GM21619 (cell line): ENCODE results near the gene QARS1.

Experiments used
- ATAC-seq: cut with Tn5 transposase; IDR thresholded peaks from one replicate; pipeline ENCODE4 v1.9.1; 2021; ENCODE audit not compliant: unreplicated experiment

Gene QARS1

DNA sequence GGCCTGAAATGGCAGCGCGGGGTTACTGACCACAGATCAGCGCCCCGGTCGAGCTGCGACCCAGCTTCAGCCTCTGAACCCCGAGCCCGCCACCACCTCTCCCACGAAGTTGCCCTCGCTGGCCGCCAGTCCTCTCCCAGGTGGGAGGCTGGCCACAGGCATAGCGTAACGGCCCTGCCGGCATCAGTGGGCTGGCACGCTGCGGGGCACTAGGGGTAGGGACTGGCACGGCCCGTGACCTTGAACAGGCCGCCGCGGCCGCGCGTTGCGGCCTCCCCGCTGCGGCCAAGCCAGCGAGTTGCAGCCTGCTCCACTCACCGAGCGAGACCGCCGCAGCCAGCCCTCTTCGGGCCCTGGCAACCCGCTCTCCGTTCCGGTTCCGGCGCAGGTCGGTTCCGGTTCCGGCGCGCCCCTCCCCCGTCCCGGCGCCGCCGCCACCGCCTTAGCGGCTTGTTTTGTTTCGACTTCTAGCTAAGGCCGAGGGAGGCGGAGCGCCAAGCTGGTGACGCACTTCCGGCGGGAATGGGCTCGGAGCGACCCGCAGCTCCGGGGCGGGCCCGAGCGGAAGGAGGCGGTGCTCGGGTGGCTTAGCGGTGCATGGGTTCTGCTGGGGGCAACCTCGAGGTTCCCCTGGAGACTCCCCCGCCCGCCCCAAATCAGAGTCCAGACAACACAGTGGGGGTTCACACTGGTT is 16.0 kb upstream of the QARS1 start, which contains the start of gene USP19:
Gene USP19 (minus strand): TSS at position 386 of the 694 bp plus-strand sequence. CDS start 1,678 bp downstream, outside the sequence.
- peak; percentile 87 for ATAC-seq

DNA sequence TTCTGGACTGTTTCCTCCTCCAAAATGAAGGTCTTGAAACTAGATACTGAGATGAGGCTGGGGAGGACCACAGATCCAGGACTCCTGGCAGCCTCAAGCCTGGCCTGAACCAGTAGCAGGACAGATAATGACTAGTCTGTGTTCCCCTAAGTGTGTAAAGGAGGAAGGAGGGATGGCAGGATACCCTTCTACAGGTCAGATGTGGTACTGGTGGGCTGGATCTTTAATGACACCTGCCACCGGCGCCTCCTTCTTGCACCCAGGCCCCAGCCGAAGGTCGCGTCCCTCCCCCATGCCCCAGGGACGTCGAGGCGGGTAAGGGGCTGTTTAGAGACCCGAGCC is 15.5 kb upstream of the QARS1 start:
- ATAC-seq, result no peak

DNA sequence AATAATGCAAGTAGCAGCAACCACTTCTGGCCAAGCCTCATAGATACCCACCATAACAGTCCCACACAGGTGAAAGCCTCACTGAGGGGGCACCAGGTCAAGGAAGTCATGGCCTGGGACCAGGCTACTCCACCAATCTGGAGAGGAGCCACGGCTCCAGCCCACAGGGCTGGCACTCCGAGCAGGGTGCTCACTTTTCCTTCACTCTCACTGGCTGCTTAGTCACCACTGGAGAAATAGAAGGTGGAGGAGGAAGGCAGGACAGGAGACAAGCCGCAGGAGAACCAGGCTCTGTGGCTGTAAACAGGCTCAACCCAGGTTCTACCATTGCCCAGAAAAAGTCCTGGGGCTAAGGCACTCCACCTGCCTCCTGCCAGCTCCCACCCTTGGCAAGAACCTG is 14.9 kb upstream of the QARS1 start:
- no peak for ATAC-seq

DNA sequence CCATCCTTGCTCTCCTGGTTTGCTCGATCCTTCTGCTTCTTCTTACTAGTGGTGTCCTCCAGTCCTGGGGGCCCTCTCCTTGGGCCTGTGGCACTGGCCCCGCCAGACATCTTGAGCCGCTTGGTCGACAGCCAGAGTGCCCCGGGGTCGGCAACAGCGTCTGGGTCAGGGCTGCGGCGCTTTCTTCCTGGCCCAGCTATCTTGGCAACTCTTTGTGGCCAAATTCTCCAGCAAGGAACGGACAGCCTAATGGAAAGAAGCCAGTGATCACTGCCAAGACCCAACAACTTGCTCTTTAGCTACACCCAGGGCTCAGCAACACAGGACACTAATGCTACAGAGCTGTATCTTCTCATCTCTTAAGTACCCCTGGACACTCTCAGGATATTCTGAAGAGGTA is 14.5 kb upstream of the QARS1 start:
- no peak for ATAC-seq

DNA sequence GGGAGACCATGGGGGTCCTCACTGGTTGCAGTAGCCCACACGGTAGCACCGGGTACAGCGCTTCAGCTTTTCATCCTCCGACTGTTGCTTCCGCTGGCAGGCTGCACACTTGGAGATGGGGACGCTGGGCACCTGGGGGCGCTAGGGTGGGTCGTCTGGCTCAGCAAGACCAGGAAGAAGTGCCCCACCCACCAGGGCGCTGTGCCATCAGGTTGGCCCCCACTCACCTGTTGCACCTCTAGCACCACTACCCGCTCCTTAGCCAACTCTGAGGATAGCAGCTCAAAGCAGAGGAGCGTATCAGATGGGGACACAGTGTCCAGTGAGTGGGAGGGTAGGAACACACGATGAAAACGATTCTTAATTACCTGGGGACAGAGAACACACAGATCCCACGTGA is 7.7 kb upstream of the QARS1 start:
- no peak for ATAC-seq

DNA sequence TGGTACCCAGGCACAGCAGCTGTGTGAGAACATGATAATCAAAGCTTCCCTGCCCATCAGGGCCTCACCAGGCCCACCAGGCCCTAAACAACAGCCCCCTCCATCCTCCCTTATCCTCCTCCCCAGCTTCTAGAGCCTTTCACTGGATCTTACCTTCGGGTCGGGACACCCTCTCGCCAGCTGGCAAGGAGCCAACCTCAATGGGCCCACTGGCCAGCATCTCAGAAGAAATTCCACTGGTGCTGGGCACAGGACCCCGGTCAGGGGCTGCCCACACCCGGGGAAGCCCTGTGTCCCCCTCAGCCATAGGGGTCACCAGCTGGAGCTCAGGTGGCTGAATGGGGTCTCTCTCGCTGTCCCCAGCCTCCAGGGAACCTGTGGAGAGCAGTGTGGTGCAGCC is 6.8 kb upstream of the QARS1 start:
- no peak for ATAC-seq

DNA sequence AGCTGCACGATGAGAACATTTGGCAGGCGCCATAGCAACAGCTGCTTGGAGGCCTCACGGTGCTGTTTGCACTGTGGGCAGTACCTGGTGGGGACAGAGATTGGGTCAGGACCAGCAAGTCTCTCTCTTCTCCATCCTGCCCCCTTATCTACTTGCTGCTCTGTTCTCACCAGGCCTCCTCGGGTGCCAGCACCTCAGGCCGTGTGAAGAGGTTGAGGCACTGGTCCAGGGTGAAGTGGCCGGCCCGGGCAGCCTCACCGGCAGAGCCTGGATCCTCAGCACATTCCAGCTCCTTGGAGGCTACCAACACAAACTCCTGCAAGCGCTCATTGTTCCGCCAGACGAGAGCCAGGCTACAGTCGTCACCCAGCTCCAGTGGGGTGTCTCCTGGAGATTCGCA is 6.2 kb upstream of the QARS1 start:
- no peak for ATAC-seq

DNA sequence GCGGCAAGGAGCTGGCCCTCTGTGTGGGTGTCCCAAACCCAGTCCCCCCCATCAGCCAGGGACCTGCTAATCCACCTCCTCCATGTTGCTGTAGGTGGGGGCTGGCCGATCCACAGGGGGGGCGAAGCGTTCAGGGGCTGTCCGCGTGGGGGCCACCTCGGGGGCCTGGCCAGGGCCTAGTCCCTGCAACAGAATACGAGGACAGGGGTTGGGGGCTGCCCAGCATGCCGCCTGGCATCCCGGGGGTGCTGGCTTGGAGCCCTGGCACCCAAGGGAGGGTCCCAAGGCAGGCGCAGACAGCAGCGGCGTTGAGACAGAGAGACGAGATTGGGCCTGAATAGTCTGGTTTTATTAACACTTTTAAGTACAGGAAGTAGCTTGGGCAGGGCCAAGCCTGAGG is 3.8 kb upstream of the QARS1 start:
- ATAC-seq, result no peak

DNA sequence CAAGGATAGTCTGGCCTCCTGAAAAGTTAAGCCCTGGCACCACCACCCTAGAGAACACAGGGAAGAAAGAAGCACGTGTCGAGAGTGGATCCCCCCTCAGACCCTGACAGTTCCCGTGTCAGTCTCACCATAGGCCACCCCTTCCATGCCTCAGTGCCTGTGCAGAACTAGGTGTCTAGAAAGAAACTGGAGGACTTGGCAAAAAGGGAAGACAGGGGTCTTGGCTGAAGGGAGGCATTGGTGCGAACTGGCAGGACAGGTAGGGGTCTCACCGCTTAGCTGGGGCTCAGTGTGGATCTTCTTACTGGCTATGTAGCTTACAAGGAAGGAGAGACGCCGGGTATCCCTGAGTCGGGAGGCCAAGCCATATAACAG is 518 bp downstream of the QARS1 start:
- ATAC-seq, result no peak

DNA sequence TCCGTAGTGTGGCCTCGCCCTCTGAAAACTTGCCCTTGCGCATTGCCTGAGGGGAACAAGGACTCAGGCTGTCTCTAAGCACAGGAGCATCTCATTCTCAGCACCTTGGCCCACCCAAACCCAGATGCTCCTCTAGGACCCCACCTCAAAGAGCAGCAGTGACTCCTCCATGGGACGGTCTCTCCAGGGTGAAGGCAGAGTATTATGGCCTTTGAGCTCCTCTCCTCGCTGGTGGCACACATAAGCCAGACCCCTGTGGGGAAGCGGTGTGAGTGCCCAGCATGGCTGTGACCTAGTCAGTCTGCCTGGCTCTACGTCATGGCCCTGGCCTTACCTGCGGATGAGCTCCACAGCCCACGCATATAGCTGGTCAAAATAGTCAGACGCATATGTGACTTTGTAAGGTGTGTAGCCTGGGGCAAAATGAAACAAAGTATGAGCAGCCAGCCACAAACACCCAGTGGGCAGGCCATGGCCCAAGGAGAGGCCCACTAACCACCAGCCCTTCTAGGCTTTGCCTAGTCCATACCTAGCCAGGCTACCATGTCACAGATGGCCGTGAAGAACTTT is 4.4 kb downstream of the QARS1 start:
- no peak for ATAC-seq

DNA sequence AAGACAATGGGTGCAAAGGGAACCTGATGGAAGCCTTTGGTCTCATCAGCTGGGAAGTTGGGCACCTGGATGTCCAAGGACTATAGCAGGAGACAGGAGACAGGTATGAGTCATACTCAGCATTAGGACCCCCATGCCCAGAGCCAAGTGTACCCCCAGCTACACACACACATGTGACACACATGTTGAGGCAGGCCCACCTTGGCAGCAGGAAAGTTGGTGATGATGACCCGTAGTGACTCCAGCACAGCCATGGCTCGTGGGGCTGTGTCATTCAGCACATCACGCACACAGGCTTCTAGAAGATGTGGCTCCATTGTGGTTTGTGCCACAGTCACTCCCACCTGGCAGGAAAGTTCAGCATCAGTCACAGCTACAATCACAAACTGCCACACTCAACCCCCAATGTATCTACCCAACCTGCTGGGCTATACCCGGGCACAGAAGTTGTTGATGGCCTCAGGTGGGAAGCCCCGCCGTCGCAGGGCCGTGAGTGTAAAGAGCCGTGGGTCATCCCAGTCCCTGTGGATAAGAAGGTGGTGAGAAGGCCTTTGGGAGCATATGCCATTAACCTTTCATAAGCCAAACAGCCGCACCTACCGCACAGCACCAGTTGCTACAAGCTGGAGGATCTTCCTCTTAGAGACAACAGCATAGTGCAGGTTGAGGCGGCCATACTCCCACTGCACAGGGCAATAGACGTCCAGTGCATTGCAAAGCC is 5.5 kb downstream of the QARS1 start:
- ATAC-seq, result no peak

DNA sequence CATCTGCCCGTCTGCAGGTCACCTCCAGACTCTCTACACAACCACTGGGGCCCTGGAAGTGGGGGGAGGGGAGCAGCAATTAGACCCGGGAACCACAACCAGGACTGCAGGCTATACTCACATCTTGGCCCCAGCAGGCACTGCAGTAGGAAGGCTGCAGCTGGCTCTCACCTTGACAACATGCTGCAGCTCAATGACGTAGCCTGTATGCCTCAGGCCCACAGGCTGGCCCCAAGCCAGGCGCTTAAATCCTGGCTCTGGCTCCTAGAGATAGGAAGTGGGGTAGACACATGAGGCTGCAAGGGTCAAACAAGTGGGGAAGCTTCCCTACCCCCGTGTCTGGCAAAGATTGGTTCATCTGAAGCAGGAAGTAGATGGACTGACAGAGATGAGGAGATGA is 6.1 kb downstream of the QARS1 start:
- no peak for ATAC-seq

DNA sequence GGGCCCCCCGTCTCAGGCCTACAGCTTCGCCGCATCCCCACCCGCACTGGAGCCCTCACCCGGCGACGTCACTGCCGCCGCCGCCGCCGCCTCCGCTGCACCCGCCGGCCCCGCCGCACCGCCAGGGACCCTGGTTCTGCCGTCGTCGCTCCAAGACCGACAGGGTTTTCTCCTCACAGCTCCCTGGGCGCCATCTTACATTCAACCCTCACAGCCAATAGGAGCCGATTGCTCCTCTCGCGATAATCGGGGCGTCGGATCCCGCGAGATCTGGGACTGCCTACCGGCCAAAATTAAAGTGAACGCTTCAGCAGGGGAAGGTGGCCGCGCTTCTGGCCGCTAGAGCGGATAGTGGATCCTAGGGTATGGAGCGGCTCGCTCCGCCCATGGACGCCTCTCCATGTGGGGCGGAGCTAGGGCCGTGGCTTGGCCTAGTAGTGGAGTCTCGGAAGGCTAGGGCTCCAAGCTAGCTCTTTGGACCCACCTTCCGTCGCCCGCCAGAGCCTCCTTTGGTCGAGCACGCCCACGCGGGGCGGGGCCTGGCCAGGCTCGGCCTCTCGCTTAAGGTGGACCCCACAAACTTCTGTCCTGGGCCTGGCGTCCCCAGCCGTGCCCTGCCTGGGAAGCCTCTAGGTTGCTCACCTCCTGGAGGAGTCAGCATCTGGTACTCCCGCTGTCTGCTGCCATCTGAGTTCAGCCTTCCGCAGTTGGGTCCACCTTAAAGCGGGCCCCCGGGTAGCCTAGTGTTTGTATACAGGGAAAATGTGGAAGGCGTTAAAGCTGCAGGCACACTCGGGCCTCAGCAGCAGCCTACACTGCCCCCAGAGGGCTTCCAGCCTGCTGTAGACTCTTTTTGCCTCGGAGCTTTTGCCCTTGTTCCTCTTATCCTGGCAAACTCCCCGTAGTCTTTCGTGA is 10.4 kb downstream of the QARS1 start, which contains the start of gene QRICH1:
Gene QRICH1 (minus strand): TSS at position 219 of the 915 bp plus-strand sequence. CDS start 17,054 bp downstream, outside the sequence.
- peak; percentile 78 for ATAC-seq

DNA sequence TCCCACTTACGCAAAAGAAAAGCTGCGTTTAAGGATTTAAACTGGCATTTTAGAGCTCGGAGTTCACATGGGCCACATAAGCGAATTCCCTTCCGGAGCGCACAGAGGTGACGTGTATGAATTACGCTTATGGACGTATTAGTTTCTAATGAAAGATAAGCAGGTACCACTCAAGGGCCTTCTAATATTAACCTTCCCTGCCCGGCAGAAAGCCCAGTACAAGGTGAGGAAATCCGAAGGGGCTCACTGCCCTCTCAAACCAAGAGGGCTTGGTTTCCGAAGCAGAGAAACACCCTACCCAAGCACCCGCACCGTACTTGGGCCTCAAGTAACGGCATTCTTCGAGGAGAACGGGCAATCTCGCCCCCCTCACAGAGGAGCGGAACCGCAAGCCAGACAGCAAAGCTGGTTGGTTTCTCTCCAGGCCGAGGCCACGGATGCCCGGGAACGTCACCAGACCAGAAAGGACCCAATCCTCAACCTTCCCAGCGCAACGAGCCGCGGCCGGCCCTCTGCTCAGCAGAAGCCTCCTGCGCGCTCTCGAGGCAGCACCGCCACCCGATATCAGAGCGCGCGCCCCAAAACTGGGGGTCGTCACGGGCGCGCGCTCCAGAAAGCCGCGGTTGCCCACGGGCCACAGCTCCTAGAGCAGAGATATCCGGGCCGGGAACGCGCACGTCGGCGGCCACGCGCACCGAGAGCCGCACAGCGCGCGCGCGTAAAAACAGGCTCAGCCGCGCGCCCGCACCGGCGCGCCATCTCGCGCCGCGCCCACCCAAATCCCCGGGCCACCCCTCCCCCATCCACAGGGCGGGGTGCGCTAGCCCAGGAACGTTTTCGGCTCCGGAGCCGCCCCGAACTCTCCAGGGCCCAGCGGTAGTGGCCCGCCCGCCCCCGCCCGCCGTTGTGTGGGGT is 11.4 kb downstream of the QARS1 start:
- peak; percentile 30 for ATAC-seq

DNA sequence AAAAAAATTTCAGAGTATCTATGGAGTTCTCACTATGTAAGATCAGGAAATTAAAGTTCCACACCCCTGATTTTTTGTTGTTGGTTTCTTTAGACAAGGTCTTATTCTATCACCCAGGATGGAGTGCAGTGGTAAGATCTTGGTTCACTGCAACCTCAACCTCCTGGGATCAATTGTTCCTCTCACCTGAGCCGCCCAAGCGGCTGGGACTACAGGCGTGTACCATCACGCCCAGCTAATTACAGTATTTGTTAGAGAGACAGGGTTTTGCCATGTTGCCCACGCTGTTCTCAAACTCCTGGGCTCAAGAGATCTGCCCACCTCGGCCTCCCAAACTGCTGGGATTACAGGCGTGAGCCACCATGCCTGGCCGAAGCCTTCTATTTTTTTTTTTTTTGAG is 23.1 kb downstream of the QARS1 start:
- ATAC-seq, result no peak

DNA sequence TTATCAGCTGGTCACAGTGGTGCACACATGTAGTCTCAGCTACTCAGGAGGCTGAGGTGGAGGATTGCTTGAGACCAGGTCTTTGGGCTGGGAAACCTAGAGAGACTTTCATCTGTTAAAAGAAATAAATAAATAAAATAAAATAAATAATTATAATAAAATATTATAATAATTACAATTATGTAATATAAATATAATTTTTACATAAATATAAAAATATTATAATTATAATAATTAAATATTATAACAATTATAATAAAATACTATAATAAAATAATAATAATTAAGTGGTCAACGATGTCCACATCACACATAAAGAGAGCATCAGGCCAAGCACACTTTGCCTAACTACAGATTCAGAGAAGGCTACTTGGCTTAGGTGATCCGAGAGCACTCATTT is 25.3 kb downstream of the QARS1 start:
- ATAC-seq, result no peak

DNA sequence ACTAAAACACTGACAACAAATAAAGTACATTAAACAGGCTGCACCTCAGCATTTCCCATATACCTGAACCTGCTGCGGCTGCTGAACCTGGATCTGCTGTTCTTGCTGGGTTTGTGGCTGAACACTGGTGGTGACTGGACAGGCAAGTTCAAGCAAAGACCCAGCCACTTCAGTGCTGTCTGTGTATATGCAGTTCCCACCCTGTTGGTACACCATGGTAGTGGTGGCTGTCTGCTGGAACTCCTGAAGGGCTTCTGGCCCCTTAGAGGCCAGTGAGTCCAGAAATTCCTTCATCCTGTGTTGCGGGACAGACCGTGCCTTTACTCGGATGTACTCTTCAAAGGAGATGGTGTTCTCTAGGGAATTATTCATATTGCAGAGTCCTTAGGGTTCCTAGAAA is 27.9 kb downstream of the QARS1 start:
- no peak for ATAC-seq

DNA sequence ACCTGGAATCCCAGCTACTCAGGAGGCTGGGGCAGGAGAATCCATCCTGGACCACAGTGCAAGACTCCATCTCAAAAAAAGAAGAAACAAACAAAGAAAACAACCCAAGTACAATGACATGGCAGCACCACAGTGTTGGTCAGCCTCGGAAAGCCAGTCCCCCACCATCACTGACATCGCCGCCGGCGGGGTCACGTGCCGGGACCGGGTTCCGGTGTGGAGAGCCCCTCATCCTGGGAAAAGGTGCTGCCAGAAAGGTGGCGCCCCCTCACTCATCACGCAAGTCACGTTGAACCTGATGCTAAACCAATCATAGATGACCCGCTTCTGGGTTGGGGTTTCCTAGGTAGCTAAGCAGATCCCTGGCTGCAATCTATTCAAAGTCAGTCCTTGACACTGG is 28.4 kb downstream of the QARS1 start:
- no peak for ATAC-seq

DNA sequence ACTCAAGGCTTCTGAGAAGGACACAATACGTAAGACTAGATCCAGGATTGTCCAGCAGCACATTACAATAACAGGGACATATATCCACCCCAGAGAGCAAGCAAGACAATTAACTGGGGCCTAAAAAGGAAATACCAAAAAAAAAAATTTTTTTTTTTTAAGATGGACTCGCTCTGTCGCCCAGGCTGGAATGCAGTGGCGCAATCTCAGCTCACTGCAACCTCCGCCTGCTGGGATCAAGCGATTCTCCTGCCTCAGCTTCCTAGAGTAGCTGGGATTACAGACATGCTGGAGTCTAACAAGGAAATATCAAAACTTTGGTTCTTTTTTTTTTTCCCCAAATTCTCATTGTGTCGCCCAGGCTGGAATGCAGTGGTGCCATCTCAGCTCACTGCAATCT is 46.5 kb downstream of the QARS1 start:
- no peak for ATAC-seq

DNA sequence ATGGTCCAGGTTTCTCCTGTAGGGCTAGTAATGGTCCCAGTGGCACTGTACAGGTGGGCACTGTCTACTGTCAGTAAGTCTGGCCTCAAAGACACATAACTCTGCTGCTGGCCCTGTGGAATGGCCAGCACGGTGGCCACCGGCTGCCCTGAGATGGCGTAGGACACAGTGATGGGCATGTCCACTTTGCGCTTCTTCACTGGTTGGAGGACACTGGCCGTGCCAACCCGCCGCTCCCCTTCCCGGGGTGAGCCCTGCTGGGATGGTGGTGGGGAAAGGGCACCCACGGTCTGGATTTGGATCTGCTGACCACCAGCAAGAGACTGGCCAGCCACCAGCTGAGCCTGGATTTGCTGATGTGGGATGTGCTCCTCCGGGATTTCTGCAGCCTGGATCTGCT is 47.3 kb downstream of the QARS1 start:
- no peak for ATAC-seq
